ENCODE data around the gene SDK1.
"Not testable (repeated sequence)": the region's sequence is repeated elsewhere in the genome, so short reads cannot be mapped to it uniquely, and the experiment has no call there.

SDK1 gene

DNA sequence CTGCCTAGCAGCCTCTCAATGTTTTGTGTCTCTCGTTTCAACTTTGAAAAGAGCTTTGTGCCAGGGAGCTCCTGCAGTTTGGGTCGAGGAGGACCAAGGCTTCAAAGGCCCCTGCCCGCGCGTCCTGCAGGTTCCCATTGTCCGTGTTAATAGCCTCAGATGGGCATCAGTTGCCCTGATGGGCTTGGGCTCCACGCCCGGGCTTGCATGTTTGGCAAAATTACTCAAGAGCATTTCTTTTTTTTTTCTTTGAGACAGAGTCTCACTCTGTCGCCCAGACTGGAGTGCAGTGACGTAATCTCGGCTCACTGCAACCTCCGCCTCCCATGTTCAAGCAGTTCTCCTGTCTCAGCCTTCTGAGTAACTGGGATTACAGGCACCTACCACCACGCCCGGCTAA lies 636.6 kb downstream of the SDK1 start:
- DNase-seq = no peak

DNA sequence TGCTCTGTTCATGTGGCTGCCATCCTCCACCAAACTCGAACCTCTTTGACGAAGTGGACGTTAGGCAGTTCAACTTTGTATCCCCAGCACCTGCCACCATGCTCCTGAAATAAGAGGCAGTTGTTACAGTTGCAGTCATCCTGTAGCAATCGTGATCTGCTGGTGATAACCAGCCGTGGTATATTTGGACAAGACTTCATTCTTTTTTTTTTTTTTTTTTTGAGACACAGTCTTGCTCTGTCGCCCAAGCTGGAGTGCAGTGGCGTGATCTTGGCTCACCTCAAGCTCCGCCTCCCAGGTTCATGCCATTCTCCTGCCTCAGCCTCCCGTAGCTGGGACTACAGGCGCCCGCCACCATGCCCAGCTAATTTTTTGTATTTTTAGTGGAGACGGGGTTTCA lies 640.7 kb downstream of the SDK1 start:
- DNase-seq = not testable (repeated sequence)

DNA sequence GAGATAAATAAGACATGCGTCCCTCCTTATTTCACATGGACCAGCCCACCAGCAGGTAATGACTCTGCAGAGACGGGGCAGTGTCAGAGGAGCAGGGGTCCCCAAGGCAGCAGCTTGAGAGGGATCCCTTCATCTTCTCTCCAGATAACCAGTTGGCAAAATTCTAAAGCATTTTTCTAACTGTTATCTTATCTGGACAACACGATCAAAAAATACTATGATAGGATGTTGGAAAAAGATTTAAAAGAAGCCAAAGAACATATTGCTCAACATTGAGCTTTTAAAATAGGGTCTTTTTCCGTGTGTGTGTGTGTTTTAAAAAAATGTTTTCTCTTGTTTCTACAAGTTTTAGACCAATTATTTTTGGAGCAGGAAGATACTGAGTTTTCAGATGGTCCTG lies 641.2 kb downstream of the SDK1 start:
- no peak for DNase-seq

DNA sequence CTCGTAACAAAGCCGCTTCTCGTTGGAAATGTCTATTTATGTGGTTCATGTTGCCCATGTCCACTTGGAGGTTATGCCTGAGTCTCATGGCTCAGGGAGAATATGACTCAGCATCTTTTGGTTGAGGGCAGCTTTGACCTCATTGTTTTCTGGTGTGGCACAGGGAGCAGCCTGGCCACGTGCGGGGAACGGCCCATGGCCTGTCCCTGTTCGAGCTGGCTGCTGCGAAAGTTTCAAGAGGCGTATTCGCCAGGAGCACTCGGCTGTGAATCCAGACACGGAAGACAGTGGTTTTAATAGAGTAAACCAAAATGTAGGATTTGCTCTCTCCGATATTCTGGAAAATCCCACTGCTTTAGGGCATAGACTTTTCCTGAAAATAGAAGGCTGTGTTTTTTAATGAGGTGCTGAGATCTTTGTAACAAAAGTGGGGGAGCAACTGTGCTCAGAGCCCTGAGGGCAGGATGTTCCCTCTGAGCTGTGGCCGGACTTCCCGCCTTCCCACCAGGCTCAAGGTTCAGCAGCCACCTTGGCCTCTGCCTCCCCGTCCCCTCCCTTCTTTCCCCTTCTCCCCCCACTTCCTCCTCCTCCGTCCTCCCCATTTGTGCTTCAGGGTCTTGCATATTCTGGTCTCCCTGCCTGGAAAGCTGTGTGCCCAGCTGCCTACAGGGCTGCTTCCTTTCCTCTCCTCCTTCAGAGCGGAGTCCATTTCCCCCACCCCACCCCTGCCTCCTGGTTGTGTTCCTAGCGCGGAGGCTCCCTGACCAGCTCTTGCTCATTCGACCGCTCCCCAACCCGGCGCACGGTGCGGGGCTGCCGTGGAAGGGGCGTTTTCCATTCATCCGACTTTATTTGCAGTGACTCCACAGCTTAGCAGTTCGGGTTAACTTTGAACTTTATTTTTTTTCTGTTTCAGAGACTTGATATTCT lies 642.0 kb downstream of the SDK1 start:
- DNase-seq = no peak

DNA sequence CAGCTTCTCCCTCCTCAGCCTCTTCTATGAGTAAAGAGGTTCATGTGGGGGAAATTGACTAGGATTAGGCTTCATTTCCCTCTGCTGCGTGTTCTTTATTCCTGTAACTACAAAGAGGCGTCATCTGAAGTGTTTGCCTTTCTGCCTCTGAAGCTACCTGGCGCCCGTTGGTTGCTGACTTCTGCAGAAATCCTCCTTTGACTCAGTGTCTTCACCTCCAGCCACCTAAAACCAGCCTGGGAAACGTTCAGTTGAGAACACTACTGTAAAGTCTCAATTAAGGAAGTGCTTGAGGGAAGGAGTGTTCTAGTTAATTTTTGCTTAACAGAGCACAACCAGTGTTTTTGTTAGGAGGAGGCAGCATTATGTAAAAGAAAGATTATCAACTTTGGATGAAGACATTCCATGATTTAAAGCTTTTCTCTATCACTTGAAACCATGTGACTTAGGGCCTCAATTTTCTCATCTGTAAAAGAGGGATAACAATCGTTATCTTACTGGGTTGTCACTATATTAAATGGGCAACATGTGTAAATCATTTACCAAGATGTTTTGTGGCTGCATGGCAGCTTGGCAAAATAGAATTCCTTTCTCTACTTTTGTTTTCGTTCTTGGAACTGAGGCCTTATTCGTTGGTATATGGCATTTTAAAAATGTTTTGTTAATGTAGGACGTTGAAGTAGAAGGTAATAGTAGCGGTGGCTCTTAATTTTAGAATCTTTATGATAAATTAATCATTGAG lies 642.9 kb downstream of the SDK1 start:
- no peak for DNase-seq

DNA sequence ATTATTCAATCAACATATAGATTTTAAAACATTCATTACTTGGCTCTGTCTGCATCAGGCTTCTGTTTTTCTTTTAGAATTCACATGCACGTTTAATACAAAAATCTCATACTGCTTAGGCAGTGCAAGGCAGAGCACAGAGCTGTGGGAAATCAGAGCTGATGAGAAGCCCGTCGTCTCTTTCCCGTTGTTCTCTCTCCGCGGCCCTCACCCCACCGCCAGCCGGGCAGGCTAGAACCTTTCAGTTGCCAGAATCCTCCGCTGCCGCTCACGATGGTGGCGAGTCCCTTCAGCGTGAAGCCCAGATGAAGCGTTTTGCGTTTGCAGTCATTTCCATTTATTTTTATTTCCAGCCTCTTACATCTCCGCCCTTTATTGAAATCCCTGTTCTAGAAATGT lies 648.2 kb downstream of the SDK1 start:
- no peak for DNase-seq

DNA sequence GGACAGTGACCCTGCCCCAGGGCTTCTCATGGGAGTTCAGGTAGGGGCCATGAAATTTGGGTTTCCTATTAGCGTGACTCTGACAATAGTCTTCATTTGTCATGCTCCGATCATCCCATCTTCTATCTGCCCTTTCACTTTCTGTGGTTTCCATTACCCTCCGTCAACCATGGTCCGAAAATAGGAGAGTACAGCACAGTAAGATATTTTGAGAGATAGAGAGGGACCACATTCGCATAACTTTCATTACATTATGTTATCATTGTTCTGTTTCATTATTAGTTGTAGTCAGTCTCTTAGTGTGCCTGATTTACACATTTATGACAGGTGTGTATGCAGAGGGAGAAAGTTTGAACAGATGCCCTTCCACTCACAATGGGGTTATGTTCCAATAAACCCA lies 649.2 kb downstream of the SDK1 start:
- DNase-seq = no peak

DNA sequence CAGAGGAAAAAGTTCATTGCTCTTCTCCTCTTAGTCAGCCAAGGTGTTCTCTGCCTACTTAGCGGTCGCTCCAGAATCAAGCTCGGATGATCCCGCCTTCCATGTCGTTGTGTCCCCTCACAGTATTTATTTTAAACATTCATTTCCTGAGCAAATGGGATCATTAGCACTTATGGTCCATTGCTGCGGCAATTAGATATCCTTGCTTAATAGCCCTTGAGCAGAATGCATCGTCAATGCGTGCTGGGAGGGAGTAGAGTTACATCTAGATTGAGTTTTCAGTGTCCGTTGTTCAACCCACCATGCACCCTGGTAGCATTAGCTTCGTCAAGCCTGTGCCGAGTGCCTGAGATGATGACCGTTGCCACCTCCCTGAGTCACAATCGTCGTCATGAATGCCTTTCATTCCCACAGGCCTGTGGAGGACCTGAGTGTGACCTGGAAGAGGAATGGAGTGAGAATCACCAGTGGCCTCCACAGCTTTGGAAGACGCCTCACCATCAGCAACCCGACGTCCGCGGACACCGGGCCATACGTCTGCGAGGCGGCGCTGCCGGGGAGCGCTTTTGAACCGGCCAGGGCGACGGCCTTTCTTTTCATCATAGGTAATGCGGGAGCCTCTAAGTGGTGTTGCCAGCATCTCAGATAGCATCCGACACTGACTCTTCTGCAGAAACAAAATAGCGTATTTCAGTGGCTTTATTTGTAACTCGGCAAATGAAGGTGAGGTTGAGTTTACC lies 650.4 kb downstream of the SDK1 start:
- DNase-seq = no peak

DNA sequence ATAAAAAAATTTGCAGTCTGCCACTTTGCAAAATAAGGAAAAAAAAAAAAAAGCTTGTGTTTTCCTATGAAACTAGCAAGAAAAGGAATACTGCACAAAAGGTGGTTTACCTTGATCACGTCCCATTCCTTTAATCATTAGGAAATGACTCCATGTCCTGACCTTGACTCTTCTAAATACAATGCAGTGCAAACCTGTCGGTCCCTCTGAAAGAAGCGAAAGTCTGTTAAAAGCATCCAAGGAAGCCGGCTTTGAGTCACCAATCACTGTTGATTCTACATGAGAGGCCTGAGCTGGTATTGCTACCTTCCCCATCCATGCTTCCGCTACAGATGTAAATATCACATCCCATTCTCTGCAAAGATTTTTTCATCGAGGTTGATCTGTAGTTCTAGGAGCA lies 652.1 kb downstream of the SDK1 start:
- DNase-seq = no peak

DNA sequence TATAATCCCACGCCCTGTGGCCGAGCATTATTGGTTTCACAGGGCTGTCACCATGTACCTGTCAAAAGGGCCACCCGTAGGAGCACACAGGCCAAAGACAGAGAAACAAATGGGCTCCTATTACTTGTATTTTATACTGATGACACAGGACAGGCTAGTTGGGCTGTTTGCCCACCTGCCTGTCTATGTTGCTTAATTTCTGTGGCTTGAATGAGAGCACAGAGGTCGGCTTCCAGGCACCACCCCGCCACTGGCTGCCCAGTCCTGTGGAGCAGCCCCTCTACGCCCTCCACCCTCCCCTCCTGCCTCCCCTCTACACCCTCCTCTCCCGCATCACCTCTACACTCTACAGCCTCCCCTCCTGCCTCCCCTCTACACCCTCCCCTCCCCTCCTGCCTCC lies 652.9 kb downstream of the SDK1 start:
- DNase-seq = no peak

DNA sequence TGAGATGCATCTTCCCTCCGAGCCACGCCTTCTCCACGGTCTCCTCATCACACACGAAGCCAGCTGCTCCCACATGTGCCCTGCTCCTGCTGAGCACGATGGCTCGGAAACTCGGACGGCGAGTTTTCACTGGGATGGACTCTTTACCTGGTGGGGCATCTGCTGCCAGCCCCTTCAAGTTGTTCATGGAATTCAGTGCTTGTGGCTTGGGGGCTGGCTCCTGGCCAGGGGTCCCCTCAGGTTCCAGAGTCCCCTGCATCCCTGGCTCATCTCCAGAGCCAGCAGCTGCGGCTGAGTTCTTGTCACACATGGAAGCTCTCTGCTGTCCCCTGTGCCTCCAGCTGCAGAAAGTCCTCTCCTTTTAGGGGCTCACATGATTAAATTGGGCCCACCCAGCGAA lies 654.0 kb downstream of the SDK1 start:
- no peak for DNase-seq

DNA sequence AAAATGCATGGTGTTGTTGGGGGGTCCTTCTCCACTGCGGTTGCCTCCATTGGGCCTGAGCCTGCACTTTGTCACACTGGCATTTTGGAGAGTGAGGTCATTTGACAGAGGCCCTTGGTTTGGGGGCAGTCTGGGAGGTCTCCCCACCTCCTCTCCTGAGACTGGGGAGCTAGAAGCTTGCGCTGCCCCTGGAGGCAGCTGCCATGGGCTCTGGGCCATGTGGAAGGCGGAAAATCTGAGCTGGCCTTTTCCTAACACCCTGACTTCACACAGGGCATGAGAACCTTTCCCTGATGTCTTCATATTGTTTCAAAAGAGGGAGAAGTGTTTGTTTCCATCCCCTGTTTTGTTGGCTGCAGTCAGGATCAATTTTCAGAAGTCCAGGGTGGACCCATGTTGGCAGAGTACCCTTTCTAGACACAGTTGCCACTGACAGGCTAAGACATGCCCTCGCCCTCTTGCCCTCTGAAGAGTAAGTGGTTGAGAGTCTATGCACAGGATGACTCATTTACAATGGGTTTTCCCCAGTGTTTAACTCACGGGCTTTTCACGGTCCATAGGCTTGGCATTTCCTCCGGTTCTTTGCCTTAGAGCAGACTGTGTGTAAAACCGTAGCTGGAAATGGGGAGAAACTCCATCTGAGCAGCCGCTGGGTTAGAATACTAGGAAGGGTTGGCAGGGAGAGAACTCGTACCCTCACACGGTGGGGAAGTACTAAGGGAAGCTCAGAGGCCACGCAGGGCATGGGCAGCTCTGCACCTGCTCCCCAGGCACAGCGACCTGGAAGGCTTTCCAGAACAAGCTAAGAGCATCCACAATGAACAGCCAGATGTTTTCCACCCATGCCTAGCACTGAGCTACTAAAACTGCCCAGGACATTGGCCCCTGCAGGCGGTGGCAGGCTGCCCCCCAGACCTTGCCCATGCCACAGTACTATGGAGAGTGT lies 655.0 kb downstream of the SDK1 start:
- DNase-seq = no peak

DNA sequence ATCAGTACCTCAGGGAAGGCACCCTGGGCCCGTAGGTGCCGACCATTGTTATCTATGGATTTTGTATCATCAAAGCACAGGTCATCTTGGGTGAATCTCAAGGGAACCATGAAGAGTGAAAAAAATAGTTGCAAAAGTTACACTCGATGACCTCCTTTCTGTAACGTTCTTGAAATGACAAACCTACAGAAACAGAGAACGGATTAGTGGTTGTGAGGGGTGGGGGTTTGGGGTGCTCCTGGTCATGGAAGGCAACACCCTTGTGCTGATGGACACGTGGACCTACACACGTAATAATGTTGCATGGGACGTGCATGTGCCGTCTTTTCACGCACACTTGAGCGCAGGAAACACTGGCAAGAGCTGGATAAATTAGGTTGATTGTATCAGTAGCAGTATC lies 655.9 kb downstream of the SDK1 start:
- DNase-seq = no peak

DNA sequence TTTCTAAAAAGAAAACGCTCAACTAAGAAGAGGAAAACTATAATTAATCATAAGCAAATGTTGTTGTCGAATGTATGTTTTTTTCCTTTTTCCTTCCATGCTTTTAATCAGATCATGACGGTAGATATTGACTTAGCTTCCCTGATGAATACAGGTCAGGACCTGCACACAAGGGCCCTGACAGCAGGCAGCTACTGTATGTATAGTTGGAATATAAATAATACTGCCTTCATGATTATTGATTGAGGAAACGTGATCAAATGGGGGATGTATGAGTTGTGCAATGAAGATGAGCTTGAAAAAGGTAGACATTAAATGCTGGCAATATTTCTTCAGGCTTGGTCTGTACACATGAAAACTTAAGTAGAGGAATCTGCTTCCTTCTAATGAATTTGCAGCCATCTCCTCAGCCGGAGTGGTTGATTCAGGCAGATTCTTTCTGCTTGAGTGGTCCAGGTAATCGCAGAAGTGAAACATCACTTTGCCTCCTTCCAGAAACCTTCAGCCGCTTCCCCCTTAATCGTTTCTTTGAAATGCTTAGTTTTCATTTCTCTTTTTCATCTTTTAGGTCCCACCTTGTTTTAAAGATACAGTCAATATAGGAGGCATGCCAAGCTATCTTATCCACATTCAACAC lies 656.5 kb downstream of the SDK1 start:
- no peak for DNase-seq

DNA sequence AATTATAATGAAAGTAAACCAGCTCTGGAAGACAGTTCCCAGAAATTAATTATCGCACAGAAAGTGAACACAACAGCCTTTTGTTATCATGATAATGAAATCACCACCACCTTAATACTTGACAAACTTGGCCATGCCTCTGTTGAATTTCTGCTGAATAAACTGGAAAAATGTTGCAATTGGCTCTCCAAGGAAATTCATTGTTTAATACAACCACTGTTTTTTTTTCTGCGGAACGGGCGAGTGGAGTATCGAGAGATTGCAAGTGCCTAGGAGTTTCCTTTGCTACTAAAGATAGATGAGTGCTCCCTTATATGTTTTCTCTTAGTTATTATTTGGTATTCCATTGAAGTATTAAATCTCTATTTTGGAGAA lies 657.0 kb downstream of the SDK1 start:
- no peak for DNase-seq

DNA sequence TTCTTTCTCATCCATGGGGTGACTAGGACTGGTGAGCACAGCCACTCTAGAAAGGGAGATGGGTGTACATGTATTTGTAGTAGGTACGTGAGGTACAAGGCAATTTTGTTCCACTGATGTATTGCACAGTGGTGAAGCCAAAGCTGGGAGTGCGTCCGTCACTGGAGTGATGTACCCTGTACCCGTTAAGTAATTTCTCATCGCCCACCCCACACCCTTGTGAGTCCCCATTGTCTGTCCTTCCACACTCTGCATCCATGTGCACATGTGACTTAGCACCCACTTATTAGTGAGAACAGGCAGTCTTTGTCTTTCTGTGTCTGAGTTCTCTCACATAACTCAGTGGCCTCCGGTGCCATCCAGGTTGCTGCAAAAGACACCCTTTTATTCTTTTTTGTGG lies 658.3 kb downstream of the SDK1 start:
- no peak for DNase-seq

DNA sequence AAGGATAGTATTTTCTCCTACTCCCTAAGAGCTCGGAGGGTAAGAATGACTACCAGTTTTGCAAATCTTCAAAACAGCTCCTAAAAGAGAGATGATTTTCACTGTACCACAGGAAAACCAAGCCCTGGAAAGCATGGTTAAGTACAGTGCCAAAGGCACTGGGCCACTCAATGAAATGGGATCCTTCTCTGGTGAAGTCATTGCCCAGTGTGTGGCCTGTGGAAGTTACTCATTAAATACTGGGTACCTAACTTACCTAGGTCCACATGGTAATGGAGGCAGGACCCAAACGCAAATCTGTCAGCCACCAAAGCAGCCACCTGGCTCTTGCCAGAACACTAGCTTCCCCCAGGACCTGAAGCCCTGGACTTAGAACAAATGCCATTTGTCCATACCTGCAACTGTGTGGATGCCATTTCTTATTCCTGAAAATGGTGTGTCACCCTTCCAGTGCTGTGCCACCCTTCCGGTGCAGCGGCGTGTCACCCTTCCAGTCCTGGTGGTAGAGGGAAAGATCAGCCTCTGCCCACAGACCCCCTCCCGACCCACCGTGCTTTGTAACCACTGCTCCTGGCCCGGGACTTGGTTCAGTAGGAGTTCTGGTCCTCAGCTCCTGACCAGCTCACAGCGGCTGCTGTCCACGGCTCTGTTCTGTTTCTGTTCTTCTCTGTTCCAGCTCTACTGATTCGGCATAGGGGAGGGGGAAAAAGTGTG lies 659.2 kb downstream of the SDK1 start:
- no peak for DNase-seq

DNA sequence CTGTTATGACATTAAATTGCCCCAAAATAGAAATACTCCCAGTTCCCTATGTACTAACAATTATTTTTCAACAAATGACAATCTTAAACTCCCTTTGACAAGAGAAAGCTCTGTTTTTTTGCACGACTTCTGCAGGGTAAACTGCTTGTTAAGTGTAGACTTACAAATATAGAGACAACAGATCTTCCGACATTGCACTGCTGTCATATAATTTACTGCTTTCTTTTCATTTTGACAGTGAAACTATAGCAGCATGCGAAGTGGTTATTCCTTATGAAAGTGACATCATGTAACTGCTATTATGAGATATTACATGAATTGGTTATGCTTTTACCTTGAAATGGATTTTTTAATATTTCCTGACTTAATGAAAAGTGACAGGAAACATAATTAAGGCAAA lies 659.9 kb downstream of the SDK1 start:
- no peak for DNase-seq

DNA sequence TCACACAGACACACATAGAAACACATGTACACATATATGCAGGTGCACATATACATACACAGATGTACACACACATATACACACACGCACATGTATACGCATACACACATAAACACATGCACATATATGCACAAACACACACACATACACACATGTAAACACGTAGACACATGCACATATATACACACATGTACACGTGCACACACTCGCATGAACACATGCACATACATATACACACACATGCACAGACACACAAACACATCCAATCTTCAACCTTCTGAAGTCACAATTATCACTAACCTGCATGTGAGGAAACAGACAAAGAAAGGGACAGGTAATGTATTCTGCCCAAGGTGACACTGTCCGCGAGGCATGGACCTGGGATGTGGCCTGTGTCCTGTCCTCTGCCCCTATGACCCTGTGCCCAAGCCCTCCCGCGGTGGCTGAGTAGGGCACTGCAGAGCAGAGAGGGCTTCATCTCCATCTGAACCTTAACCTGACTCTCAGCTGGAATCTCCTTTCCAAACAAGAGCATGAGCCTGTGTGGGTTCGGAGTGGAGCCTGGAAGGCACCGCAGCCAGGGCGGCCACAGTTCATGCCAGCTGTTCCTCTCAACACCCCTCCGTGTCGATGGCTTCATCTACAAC lies 660.9 kb downstream of the SDK1 start:
- DNase-seq = no peak

DNA sequence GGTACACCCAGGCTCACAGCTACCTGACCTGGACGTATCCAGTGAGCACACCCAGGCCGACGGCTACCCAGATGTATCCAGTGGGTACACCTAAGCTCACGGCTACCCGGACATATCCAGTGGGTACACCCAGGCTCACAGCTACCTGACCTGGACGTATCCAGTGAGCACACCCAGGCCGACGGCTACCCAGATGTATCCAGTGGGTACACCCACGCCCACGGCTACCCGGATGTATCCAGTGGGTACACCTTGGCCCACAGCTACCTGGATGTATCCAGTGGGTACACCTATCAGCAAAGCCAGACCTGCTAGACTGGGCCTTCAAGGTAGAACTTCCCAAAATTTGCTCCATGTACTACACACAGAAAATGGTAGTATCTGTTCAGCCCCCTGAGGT lies 662.7 kb downstream of the SDK1 start:
- DNase-seq = not testable (repeated sequence)

Data from NCI-H2227 treated with DMSO at 0.1 percent for 48 hours (cell line).